ENCODE measurements around the gene SMPD3.

Gene SMPD3

GRCh38 chr16:68478526-68479250 lies 30.4 kb upstream of the SMPD3 start:
- Histone ChIP-seq H3K27me3 (replicated peaks; ENCODE audit: control insufficient read depth, insufficient read depth, low read length) (no peaks in the 10 kb centered on the region), H3K36me3 (ENCODE audit: control insufficient read depth, insufficient read depth, low read length) (no peaks in the 10 kb centered on the region), H3K4me3 (replicated peaks; ENCODE audit: low read depth, low read length) (no peak overlapping the region)
- no peak for TF ChIP-seq CTCF (IDR thresholded peaks at IDR 0.05; ENCODE audit: insufficient read depth, low read length, poor library complexity, severe bottlenecking)
- no peak for DNase-seq (ENCODE audit: extremely low read depth, insufficient read length)

DNA sequence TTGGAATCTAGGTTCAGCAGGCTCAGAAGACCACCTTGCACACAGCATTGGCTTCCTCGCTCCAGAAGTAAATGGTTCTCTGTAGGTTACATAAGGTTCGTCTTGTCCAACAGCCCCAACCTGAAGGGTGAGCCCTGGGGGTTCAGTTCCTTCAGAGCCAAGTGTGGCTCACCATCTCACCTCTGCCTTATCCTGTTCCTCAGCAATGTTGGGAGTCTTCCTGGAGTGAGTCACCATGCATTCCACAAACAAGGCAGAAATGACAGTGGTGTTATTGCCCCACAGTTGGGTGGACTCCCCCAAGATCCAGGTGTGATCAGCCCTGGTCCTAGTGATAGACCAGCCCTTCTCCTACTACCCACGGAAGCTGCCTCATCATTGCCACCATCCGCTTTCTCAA lies 26.8 kb upstream of the SMPD3 start:
- no peaks in the 10 kb centered on the region for H3K27me3 ChIP-seq (replicated peaks; ENCODE audit: control insufficient read depth, insufficient read depth, low read length)
- no peak for DNase-seq (ENCODE audit: extremely low read depth, insufficient read length)
- no peak overlapping the region for H3K4me3 ChIP-seq (replicated peaks; ENCODE audit: low read depth, low read length)
- TF ChIP-seq CTCF (IDR thresholded peaks at IDR 0.05; ENCODE audit: insufficient read depth, low read length, poor library complexity, severe bottlenecking), result no peak
- H3K36me3 ChIP-seq (ENCODE audit: control insufficient read depth, insufficient read depth, low read length), result no peaks in the 10 kb centered on the region

DNA sequence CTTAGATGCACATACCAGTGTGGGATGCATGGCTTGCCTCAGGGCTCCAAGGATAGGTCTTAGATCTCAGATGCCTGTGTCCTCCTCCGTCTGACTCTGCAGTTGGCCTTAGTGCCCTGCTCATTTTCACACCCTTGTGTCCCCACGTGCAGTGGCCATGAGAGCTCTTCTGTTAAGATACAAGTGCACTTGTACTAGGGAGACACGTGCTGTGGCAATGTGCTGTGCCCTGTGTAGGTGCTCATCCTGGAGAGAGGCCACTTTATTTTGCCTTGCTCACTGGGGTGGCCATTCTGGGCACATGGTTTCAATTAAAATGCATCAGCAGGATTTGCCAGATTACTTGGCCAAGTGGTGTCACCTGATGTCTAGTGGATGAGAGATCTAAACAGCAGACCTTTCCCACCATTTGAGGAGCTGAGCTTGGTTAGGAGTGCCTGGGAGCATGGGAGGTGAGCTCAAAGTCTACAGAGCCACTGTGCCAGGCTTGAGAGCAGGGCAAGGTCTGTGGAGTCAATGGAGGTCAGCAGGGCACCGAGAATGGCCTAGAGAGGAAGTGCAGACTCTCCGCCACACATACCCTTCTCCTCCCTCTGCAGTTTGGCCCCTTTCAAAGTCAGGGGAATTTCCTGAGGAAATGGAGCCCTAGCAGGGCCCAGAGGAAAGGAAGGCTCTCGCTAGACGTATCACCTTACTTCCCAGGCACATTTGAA lies 25.2 kb upstream of the SMPD3 start:
- TF ChIP-seq CTCF (IDR thresholded peaks at IDR 0.05; ENCODE audit: insufficient read depth, low read length, poor library complexity, severe bottlenecking), result no peak
- H3K27me3 ChIP-seq (replicated peaks; ENCODE audit: control insufficient read depth, insufficient read depth, low read length), result no peaks in the 10 kb centered on the region
- H3K36me3 ChIP-seq (ENCODE audit: control insufficient read depth, insufficient read depth, low read length), result no peaks in the 10 kb centered on the region
- no peak for DNase-seq (ENCODE audit: extremely low read depth, insufficient read length)
- H3K4me3 ChIP-seq (replicated peaks; ENCODE audit: low read depth, low read length), result no peak overlapping the region

DNA sequence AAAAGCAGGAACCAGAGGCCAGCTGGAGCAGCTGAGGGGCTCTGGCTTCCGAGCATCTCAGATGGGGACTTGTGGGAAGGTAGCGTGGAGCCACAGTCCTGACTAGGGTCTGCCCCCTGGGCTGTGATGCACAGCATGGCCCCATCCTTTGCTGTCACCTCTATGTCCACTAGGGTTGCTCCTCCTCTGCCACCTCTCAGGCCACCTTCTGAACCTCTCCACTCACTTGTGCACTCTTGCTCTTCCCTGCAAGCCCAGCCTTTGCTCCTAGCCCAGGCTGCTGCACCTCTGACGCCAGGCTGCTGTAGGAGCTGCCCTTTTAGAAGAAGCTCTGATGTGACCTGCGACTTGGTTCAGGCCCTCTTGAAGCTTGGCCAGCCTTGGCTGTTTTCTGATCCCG lies 24.3 kb upstream of the SMPD3 start:
- DNase-seq (ENCODE audit: extremely low read depth, insufficient read length), result no peak
- no peak for TF ChIP-seq CTCF (IDR thresholded peaks at IDR 0.05; ENCODE audit: insufficient read depth, low read length, poor library complexity, severe bottlenecking)
- no peak overlapping the region for H3K4me3 ChIP-seq (replicated peaks; ENCODE audit: low read depth, low read length)
- H3K36me3 ChIP-seq (ENCODE audit: control insufficient read depth, insufficient read depth, low read length), result no peaks in the 10 kb centered on the region
- no peaks in the 10 kb centered on the region for H3K27me3 ChIP-seq (replicated peaks; ENCODE audit: control insufficient read depth, insufficient read depth, low read length)

DNA sequence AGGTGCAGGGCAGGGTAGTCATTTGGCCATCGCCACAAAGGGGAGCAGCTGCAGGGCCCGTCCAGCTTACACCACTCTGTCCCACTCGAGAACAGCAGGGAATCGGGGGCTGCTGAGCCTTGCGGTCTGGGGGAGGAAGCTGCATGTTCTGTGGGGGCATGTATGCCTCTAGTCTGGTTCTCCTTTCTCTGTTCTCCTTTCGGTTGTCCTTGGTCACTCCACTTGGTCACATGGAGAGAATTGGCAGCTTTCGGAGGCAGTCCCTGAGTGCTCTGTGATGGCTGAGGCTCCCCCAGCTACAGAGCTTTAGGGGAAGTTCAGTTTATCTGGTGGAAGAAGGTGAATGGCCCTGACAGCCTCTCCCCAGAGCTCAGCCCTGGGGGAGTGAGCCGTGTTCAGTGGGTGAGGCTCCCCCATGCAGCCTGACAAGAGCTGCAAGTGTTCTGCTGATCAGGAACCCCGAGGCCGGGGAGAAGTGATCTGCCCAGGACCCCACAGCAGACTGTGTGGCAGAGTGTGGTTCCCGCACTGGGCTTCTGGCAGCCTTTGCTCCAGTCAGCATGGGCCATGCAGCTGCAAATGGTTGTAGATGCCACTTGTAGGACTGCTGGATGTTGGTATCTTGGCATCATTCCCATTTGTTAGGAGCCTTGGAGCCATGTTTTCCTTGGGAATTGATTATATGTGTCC lies 22.3 kb upstream of the SMPD3 start:
- Histone ChIP-seq H3K27me3 (replicated peaks; ENCODE audit: control insufficient read depth, insufficient read depth, low read length) (no peaks in the 10 kb centered on the region), H3K36me3 (ENCODE audit: control insufficient read depth, insufficient read depth, low read length) (no peaks in the 10 kb centered on the region), H3K4me3 (replicated peaks; ENCODE audit: low read depth, low read length) (peak overlapping the region; percentile 56)
- TF ChIP-seq CTCF (IDR thresholded peaks at IDR 0.05; ENCODE audit: insufficient read depth, low read length, poor library complexity, severe bottlenecking), result no peak
- DNase-seq (ENCODE audit: extremely low read depth, insufficient read length), result peak; percentile 79

All from GM06990 (cell line).